ENCODE measurements around the gene ARHGAP11A.

ARHGAP11A gene

DNA sequence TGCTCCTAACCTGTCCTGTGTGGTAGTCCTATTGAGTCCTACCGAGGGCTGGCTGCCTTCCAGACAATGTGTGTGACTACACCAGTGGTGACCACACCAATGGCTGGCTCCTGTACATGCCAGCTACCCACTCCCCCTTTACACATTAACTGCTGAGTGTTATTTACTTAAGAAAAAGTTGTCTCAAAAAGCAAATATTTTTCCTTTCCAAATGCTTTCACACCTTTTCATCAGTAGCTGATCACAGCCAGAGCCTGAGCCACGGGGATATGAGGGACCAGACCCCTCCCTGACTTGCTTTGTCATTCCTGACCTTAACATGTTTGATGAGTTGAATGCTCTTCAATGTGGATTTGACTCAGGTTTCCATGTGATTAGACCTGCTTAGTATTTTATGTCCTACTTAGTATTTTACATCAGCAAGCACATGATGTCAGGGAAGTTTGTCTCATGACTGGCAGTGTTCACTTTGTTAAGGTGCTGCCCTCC, 72.9 kb downstream of the ARHGAP11A start:
- DNase-seq (ENCODE audit: low read depth) = no peak
